WERI-Rb-1 (cell line): Measurements from ENCODE around the gene GDPD5.

Experiments used
- DNase-seq: peaks from one replicate; pipeline ENCODE4 v3.0.0-alpha.2; 2020
- H3K27ac ChIP-seq: fragments of 250-450 bp; sonication (Bioruptor Pico); 2 replicates; pipeline ENCODE4 v1.5.1; 2020; ENCODE audit warnings: mild to moderate bottlenecking, moderate library complexity
- H3K27me3 ChIP-seq: fragments of 250-450 bp; sonication (Bioruptor Pico); 2 replicates; pipeline ENCODE4 v1.5.1; 2021; ENCODE audit warnings: mild to moderate bottlenecking, low read depth, moderate library complexity; ENCODE audit not compliant: insufficient read depth, severe bottlenecking
- H3K36me3 ChIP-seq: fragments of 250-450 bp; sonication (Bioruptor Pico); 2 replicates; pipeline ENCODE4 v1.5.1; 2020; ENCODE audit warnings: mild to moderate bottlenecking, moderate library complexity
- H3K4me3 ChIP-seq: 2 replicates; pipeline ENCODE4 v1.5.1; 2011; ENCODE audit warnings: low read depth, mild to moderate bottlenecking, control low read depth, low read length
- H3K9me3 ChIP-seq: fragments of 250-450 bp; sonication (Bioruptor Pico); 2 replicates; pipeline ENCODE4 v1.5.1; 2021; ENCODE audit warnings: mild to moderate bottlenecking, moderate library complexity; ENCODE audit not compliant: severe bottlenecking
- TF ChIP-seq, protein P1 (sequence below): IDR thresholded peaks from 2 replicates; pipeline ENCODE4 v1.5.1; 2011; ENCODE audit warnings: low read depth, mild to moderate bottlenecking, control low read depth, inconsistent platforms, low read length

Gene GDPD5

GRCh38 chr11:75436806-75437205, 88.9 kb downstream of the GDPD5 start:
- TF ChIP-seq, protein P1, sequence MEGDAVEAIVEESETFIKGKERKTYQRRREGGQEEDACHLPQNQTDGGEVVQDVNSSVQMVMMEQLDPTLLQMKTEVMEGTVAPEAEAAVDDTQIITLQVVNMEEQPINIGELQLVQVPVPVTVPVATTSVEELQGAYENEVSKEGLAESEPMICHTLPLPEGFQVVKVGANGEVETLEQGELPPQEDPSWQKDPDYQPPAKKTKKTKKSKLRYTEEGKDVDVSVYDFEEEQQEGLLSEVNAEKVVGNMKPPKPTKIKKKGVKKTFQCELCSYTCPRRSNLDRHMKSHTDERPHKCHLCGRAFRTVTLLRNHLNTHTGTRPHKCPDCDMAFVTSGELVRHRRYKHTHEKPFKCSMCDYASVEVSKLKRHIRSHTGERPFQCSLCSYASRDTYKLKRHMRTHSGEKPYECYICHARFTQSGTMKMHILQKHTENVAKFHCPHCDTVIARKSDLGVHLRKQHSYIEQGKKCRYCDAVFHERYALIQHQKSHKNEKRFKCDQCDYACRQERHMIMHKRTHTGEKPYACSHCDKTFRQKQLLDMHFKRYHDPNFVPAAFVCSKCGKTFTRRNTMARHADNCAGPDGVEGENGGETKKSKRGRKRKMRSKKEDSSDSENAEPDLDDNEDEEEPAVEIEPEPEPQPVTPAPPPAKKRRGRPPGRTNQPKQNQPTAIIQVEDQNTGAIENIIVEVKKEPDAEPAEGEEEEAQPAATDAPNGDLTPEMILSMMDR = no peak
- DNase-seq = no peak
- H3K9me3 ChIP-seq = no peaks in the 10 kb centered on the region
- no peaks in the 10 kb centered on the region for H3K27me3 ChIP-seq
- peaks cover 14% of the 10 kb centered on the region for H3K36me3 ChIP-seq
- H3K4me3 ChIP-seq = no peak overlapping the region
- no peak overlapping the region for H3K27ac ChIP-seq

- no peak for DNase-seq
- no peak overlapping the region for H3K4me3 ChIP-seq
- H3K36me3 ChIP-seq = peaks cover 14% of the 10 kb centered on the region
- no peaks in the 10 kb centered on the region for H3K27me3 ChIP-seq
- TF ChIP-seq, protein P1 = no peak
- no peak overlapping the region for H3K27ac ChIP-seq
- no peaks in the 10 kb centered on the region for H3K9me3 ChIP-seq
Measured at GRCh38 chr11:75435571-75435925, 90.2 kb downstream of the GDPD5 start.

- Histone ChIP-seq H3K9me3 (no peaks in the 10 kb centered on the region), H3K27ac (no peak overlapping the region), H3K4me3 (no peak overlapping the region), H3K27me3 (no peaks in the 10 kb centered on the region), H3K36me3 (peaks cover 14% of the 10 kb centered on the region)
- DNase-seq = no peak
- TF ChIP-seq, protein P1 = no peak
Measured at GRCh38 chr11:75434886-75435570, 90.7 kb downstream of the GDPD5 start.

GRCh38 chr11:75434051-75434450, 91.7 kb downstream of the GDPD5 start:
- TF ChIP-seq, protein P1 = no peak
- no peaks in the 10 kb centered on the region for H3K9me3 ChIP-seq
- peaks cover 14% of the 10 kb centered on the region for H3K36me3 ChIP-seq
- H3K27me3 ChIP-seq = no peaks in the 10 kb centered on the region
- H3K4me3 ChIP-seq = no peak overlapping the region
- DNase-seq = no peak
- no peak overlapping the region for H3K27ac ChIP-seq

- Histone ChIP-seq H3K9me3 (no peaks in the 10 kb centered on the region), H3K4me3 (no peak overlapping the region), H3K27ac (no peak overlapping the region), H3K36me3 (peaks cover 14% of the 10 kb centered on the region), H3K27me3 (no peaks in the 10 kb centered on the region)
- TF ChIP-seq, protein P1 = no peak
- DNase-seq = no peak
Measured at GRCh38 chr11:75433443-75433842, 92.3 kb downstream of the GDPD5 start.

DNA sequence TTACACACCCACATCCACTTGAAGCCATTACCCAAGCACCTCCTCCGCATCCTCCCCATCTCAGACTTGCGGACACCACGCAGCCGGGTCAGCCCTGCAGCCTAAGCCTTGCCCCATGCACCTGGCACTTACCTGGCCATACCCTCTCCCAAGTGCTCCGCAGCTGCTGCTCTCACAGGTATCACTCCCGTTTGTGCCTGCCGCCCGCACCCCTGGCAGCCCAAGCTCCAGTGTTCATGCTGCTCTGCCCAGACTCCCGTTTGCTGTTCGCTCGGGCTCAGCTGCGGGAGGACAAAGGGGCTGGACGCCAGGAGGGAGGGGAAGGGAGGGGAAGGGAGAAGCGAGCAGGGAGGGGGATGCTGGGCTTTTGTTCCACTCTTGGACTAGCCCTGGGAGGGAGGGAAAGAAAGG, 92.8 kb downstream of the GDPD5 start, which contains the start of gene KLHL35:
KLHL35 (minus strand) TSS at position 293 of the 411 bp plus-strand sequence. CDS start 2,574 bp downstream, outside the sequence.
- no peak within 1 kb of the TSS for H3K27ac ChIP-seq
- H3K9me3 ChIP-seq = no peaks in the 10 kb centered on the region
- H3K27me3 ChIP-seq = no peaks in the 10 kb centered on the region
- TF ChIP-seq, protein P1 = no peak
- no peak within 1 kb of the TSS for H3K4me3 ChIP-seq
- peaks cover 14% of the 10 kb centered on the region for H3K36me3 ChIP-seq
- DNase-seq = no peak
